Thyroid gland (tissue), 4 donors: ENCODE measurements around the gene ATP4A. TPM values are rescaled to one million over a fixed set of nuclear protein-coding genes. Genes with fewer than 3 reads are reported as not detected.
A peak's percentile ranks its signal among the peaks of the same experiment; 100 is the strongest.

ENCODE experiments used
- DNase-seq, 2 donors: peaks; one replicate each; pipeline ENCODE4 v3.0.0-alpha.2; 2019
- H3K27ac ChIP-seq, 3 donors: fragments of 200-600 bp; sonication (generic); 1 replicate in 2 of 3; 2 replicates in 1 of 3; pipeline ENCODE4 v1.5.1; 2016 to 2019; ENCODE audit warnings: mild to moderate bottlenecking in 1 of 3, moderate library complexity in 1 of 3
- H3K27me3 ChIP-seq: fragments of 200-600 bp; sonication (generic); one replicate; pipeline ENCODE4 v1.5.1; 2019
- H3K36me3 ChIP-seq, 2 donors: fragments of 200-600 bp; sonication (generic); one replicate each; pipeline ENCODE4 v1.5.1; 2016 to 2019
- H3K4me1 ChIP-seq, 2 donors: fragments of 200-600 bp; sonication (generic); one replicate each; pipeline ENCODE4 v1.5.1; 2017 to 2019
- H3K4me3 ChIP-seq, 3 donors: fragments of 200-600 bp; sonication (generic); replicated peaks in 1 of 3; 1 replicate in 2 of 3; 2 replicates in 1 of 3; pipeline ENCODE4 v1.5.1; 2016; ENCODE audit warnings: mild to moderate bottlenecking in 1 of 3
- H3K9me3 ChIP-seq: fragments of 200-600 bp; sonication (generic); one replicate; pipeline ENCODE4 v1.5.1; 2017
- CTCF ChIP-seq, 6 experiments: fragments of 200-600 bp in 3 of 6; fragments of 450-650 bp in 3 of 6; sonication (generic) in 3 of 6; IDR thresholded peaks; one replicate each; pipeline ENCODE4 v1.5.1; 2016 to 2019; ENCODE audit warnings: antibody characterized with exemption in 6 of 6, mild to moderate bottlenecking in 2 of 6, inconsistent platforms in 1 of 6, moderate library complexity in 1 of 6
- POLR2A ChIP-seq, 2 donors: fragments of 450-650 bp; IDR thresholded peaks; one replicate each; pipeline ENCODE4 v1.6.1; 2017; ENCODE audit warnings: antibody characterized with exemption in 2 of 2, mild to moderate bottlenecking in 2 of 2, moderate library complexity in 1 of 2
- WGBS, 2 donors: methylation state at CpG; one replicate each; pipeline ENCODE4 v1.1.5; 2017; 5-methylcytosine and 5-hydroxymethylcytosine counted together
- intact Hi-C: fragments of 100-400 bp; cut with DNase I; formaldehyde crosslinking; loops from one replicate; pipeline ENCODE4 v1.15.1; 2023
- total RNA-seq, 4 donors: library from RNA; depleted of rRNA; stranded (reverse); fragments of >200 nt; gene quantifications; one replicate each; pipeline ENCODE4 v1.2.3, GENCODE V29; 2016

Gene ATP4A
- total RNA-seq, 4 donors from 2014 or later = 0.27 to 1.9 (median 0.33) TPM

GRCh38 chr19:35512831-35513627, 50.4 kb downstream of the ATP4A start:
- TF ChIP-seq POLR2A (IDR thresholded peaks at IDR 0.05) = no peak
- no peak for TF ChIP-seq CTCF (IDR thresholded peaks at IDR 0.05)
- Histone ChIP-seq H3K4me3 (no peak overlapping the region), H3K9me3 (no peaks in the 10 kb centered on the region), H3K4me1 (peaks cover 20 to 33% of the 10 kb centered on the region in 2 donors), H3K36me3 (no peaks in the 10 kb centered on the region), H3K27ac (peak overlapping the region in 1 of 3 donors; percentile 71), H3K27me3 (no peaks in the 10 kb centered on the region)
- WGBS, 2 donors = 84% methylated on average over 11 to 15 of the region's 15 CpGs
- intact Hi-C loops = loop anchor here (5.0 kb wide), 1 partner anchor 74 kb away; the partner anchor contains the start of gene PMIS2
- no peak for DNase-seq

DNA sequence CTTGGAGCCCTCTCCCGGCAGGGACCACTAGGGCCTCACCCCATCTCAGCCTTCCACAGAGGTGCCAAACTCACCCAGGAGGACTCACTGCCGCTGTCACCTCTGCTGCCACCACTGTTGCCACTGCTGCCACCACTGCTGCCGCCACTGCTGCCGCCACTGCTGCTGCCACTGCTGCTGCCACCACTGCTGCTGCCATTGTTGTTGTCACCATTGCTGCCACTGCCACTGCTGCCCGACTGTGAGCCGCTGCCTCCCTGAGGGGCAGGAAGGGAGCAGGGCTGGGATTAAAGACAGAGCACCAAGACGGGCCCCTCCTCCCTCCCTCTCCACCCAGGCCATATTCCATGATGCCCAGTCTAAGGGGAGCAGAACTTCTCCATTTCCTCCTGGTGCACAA, 52.1 kb downstream of the ATP4A start:
- H3K27ac ChIP-seq = no peak overlapping the region
- DNase-seq = no peak
- H3K9me3 ChIP-seq = no peaks in the 10 kb centered on the region
- 81 to 87% methylated on average over 4 to 7 of the region's 7 CpGs for WGBS, 2 donors
- no peaks in the 10 kb centered on the region for H3K27me3 ChIP-seq
- H3K4me3 ChIP-seq = no peak overlapping the region
- H3K36me3 ChIP-seq = no peaks in the 10 kb centered on the region
- intact Hi-C loops = loop anchor here (5.0 kb wide), 1 partner anchor 76 kb away; the partner anchor contains the start of gene PMIS2
- TF ChIP-seq CTCF (IDR thresholded peaks at IDR 0.05) (no peak), POLR2A (IDR thresholded peaks at IDR 0.05) (no peak)
- peaks cover 20 to 33% of the 10 kb centered on the region in 2 donors for H3K4me1 ChIP-seq

DNA sequence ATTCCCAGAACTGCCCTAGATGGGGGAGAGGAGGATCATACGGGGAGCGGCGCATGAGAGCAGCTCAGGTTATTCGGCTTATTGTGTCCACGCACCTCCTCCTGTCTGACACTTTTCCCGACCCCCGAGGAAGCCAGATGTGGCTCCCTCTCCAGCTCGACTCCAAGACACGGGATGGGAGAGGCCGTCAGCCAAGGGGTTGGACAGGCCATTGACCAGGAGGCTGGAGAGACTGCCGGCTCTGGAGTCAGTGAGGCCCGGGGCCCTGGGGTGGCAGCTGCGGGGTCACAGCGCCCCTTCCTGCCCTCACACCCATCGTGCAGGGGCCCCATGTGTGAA, 52.9 kb downstream of the ATP4A start:
- 20 to 35% methylated on average over 4 to 13 of the region's 15 CpGs for WGBS, 2 donors

DNA sequence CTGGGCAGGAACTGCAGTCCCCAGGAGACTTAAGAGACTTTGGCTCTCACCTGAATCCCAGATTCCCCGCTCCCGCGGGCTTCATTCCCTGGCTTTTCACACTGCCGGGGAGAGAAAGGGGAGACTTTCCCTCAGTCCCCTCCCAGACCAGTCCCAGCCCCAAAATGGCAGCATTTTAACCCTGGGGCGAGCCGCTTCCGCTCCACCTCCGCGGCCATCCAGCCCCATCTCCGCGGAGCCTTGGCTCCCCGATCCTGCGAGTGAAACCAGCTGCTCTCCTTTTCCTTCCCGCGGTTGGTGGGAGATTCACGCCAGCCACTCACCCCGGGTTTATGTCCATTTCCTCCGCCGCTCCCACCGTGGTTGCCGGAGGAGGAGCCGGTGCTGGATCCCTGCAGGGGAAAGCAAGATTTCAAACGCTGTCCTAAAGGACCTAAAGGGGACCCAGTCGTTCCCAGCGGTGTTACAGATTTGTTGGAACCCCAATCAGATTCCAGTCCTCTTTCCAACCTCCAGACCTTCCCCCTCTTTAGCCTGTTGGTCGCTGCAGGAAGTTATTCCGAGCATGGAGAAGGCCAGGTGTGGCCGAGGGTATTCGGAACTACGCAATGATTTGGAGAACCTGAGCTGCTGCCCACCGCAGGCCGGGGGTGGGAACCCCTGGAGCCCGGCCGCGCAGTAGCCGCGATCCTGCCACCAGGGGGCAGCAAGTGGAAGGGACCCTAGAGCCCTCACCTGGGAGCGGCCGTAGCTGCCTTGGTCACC, 53.4 kb downstream of the ATP4A start:
- Histone ChIP-seq H3K27me3 (no peaks in the 10 kb centered on the region), H3K4me3 (peak overlapping the region; percentile 7 to 63 (median 37))

More for the DNA sequence above, 52.9 kb downstream of the ATP4A start:
- Histone ChIP-seq H3K27me3 (no peaks in the 10 kb centered on the region), H3K4me1 (peaks cover 20 to 33% of the 10 kb centered on the region in 2 donors), H3K36me3 (peaks cover 0 to under 1% of the 10 kb centered on the region in 2 donors), H3K27ac (peak overlapping the region; percentile 67 to 89 (median 79)), H3K9me3 (no peaks in the 10 kb centered on the region), H3K4me3 (peak overlapping the region in 1 of 3 donors; percentile 37)
- no peak for DNase-seq
- intact Hi-C loops = loop anchor here (5.0 kb wide), 1 partner anchor 77 kb away; the partner anchor contains the start of gene PMIS2
- TF ChIP-seq POLR2A (IDR thresholded peaks at IDR 0.05) (no peak), CTCF (IDR thresholded peaks at IDR 0.05) (peak in 1 of 6 experiments; percentile 8)

More for the DNA sequence above, 53.4 kb downstream of the ATP4A start:
- WGBS, 2 donors = 1% methylated on average over 27 to 34 of the region's 39 CpGs
- Histone ChIP-seq H3K27ac (peak overlapping the region; percentile 67 to 89 (median 79)), H3K36me3 (peaks cover 0 to 6% of the 10 kb centered on the region in 2 donors), H3K9me3 (no peaks in the 10 kb centered on the region), H3K4me1 (peaks cover 20 to 33% of the 10 kb centered on the region in 2 donors)
- TF ChIP-seq CTCF (IDR thresholded peaks at IDR 0.05) (peak; percentile 91 to 99 (median 98)), POLR2A (IDR thresholded peaks at IDR 0.05) (peak in 1 of 2 donors; percentile 88)
- peak; percentile 95 for DNase-seq
- intact Hi-C loops = loop anchor here (5.0 kb wide), 1 partner anchor 77 kb away; the partner anchor contains the start of gene PMIS2
